HTERT RPE-1 (cell line): ENCODE data around the gene ASMTL.
"Not testable (repeated sequence)": the region's sequence is repeated elsewhere in the genome, so short reads cannot be mapped to it uniquely, and the experiment has no call there.

Experiments used
- in situ Hi-C: fragments of 300-500 bp; cut with MboI; formaldehyde crosslinking; loops from 4 replicates; pipeline ENCODE4 v1.14.3; 2020; ENCODE audit warnings: low sequenced_read_pairs

ASMTL gene

GRCh38 chrX:1435241-1435895, 17.3 kb downstream of the ASMTL start:
- in situ Hi-C loops = no loop called here

- in situ Hi-C loops = no loop called here
Observed at GRCh38 chrX:1434871-1435240, 17.9 kb downstream of the ASMTL start.

GRCh38 chrX:1433646-1434357, 18.9 kb downstream of the ASMTL start:
- in situ Hi-C loops = no loop called here

- in situ Hi-C loops = no loop called here
Observed at GRCh38 chrX:1430451-1430850, 22.3 kb downstream of the ASMTL start.

GRCh38 chrX:1427756-1428155, 25.0 kb downstream of the ASMTL start:
- in situ Hi-C loops = no loop called here

- in situ Hi-C loops = not testable (repeated sequence)
Observed at GRCh38 chrX:1426321-1426720, 26.4 kb downstream of the ASMTL start.

GRCh38 chrX:1425381-1425780, 27.3 kb downstream of the ASMTL start:
- in situ Hi-C loops = no loop called here

- in situ Hi-C loops = no loop called here
Observed at GRCh38 chrX:1424147-1424851, 28.4 kb downstream of the ASMTL start.

- in situ Hi-C loops = no loop called here
Observed at GRCh38 chrX:1423215-1423614, 29.5 kb downstream of the ASMTL start.

- in situ Hi-C loops = no loop called here
Observed at GRCh38 chrX:1422135-1422465, 30.6 kb downstream of the ASMTL start.

GRCh38 chrX:1421433-1422134, 31.1 kb downstream of the ASMTL start:
- in situ Hi-C loops = no loop called here

- in situ Hi-C loops = no loop called here
Observed at GRCh38 chrX:1420371-1420770, 32.3 kb downstream of the ASMTL start.

- in situ Hi-C loops = no loop called here
Observed at GRCh38 chrX:1419545-1420355, 33.0 kb downstream of the ASMTL start.

GRCh38 chrX:1418901-1419544, 33.7 kb downstream of the ASMTL start:
- in situ Hi-C loops = no loop called here

GRCh38 chrX:1417921-1418771, 34.6 kb downstream of the ASMTL start:
- in situ Hi-C loops = no loop called here

GRCh38 chrX:1416965-1417760, 35.5 kb downstream of the ASMTL start:
- in situ Hi-C loops = no loop called here

- in situ Hi-C loops = no loop called here
Observed at GRCh38 chrX:1416327-1416784, 36.4 kb downstream of the ASMTL start.

GRCh38 chrX:1412551-1413161, 40.1 kb downstream of the ASMTL start:
- in situ Hi-C loops = no loop called here
